ENCODE results near the gene GHRL. TPM values are rescaled to one million over a fixed set of nuclear protein-coding genes. Genes with fewer than 3 reads are reported as not detected.

The GHRL gene
- total and polyA plus RNA-seq, 2 of the 4 experiments (the other 2 are of a cell fraction), result 0.27 TPM; not detected in 1

DNA sequence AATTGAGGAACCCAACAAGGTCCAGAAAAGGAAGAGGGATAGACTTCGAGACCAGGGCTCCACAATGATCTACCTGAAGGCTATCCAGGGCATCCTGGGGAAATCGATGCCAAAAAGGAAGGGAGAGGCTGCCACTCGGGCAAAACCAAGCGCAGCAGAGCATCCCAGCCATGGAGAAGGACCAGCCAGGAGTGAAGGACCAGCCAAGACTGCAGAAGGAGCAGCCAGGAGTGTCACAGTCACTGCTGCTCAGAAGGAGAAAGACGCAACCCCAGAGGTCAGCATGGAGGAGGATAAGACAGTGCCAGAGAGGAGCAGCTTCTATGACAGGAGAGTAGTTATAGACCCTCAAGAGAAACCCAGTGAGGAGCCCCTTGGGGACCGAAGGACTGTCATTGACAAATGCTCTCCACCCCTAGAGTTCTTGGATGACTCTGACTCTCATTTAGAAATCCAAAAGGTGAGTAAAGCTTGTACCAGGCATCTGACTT lies 32.5 kb downstream of the GHRL start:
- no peak overlapping the region for H4K5ac ChIP-seq (ENCODE audit: low read depth, low read length)

More for the DNA sequence above, 32.5 kb downstream of the GHRL start:
- Histone ChIP-seq H3K14ac (replicated peaks; ENCODE audit: low read depth, low read length) (no peak overlapping the region), H2BK15ac (ENCODE audit: low read depth, low read length) (no peak overlapping the region), H3K4me1 (ENCODE audit: control insufficient read depth, insufficient read depth, low read length) (peaks cover 5% of the 10 kb centered on the region; the same call in 1 of the 2 replicates), H3K27me3 (ENCODE audit: control insufficient read depth, insufficient read depth, low read length) (no peaks in the 10 kb centered on the region), H4K20me1 (ENCODE audit: insufficient read depth, low read length) (peaks cover 13% of the 10 kb centered on the region), H3K36me3 (ENCODE audit: control insufficient read depth, insufficient read depth, low read length) (peaks cover 33% of the 10 kb centered on the region), H3K79me1 (ENCODE audit: low read depth in 1 of 2, low read length in 2 of 2) (peaks cover 20 to 60% of the 10 kb centered on the region in 2 experiments), H4K91ac (ENCODE audit: insufficient read depth, low read depth, low read length) (no peak overlapping the region), H2AK9ac (replicated peaks; ENCODE audit: low read depth, low read length, poor library complexity) (no peak overlapping the region), H2AK5ac (ENCODE audit: low read depth, low read length) (no peak overlapping the region), H2BK5ac (ENCODE audit: low read depth, low read length, poor library complexity, severe bottlenecking) (no peak overlapping the region), H3K4me3 (ENCODE audit: insufficient read depth, low read depth, low read length) (no peak overlapping the region), H2AFZ (replicated peaks; ENCODE audit: low read length, poor library complexity) (no peak overlapping the region), H3K56ac (ENCODE audit: extremely low read depth, insufficient read depth, low read length) (no peak overlapping the region), H3K9ac (ENCODE audit: low read depth, low read length) (no peak overlapping the region), H3K23ac (ENCODE audit: low read depth, low read length) (no peak overlapping the region), H3K9me1 (ENCODE audit: insufficient read depth, low read length) (peaks cover 6% of the 10 kb centered on the region), H2BK20ac (ENCODE audit: low read depth, low read length) (no peak overlapping the region), H3K4ac (ENCODE audit: low read depth, low read length) (no peak overlapping the region), H3K27ac (ENCODE audit: insufficient read depth, low read length) (no peak overlapping the region), H3K4me2 (ENCODE audit: low read depth, low read length) (no peak overlapping the region), H4K8ac (ENCODE audit: low read depth in 2 of 2, low read length in 2 of 2) (no peak overlapping the region), H3K9me3 (ENCODE audit: control insufficient read depth, insufficient read depth, low read length) (no peaks in the 10 kb centered on the region), H3K18ac (ENCODE audit: low read depth, low read length) (no peak overlapping the region), H2BK120ac (ENCODE audit: low read depth, low read length) (no peak overlapping the region)
- in situ Hi-C loops (cut with MboI; ENCODE audit: low sequenced_read_pairs) (no loop called here), dilution Hi-C loops (cut with HindIII; ENCODE audit: low sequenced_read_pairs, unreplicated experiment) (no loop called here), intact Hi-C loops (cut with micrococcal nuclease) (no loop called here)
- no peak for ATAC-seq (ENCODE audit: low read depth)
- no peak for DNase-seq
- WGBS, 2 experiments (ENCODE audit: extremely low coverage in 2 of 2, insufficient read length in 1 of 2), result 97% methylated on average over 3 of the region's 6 CpGs; no CpG with 5 or more reads in 1 of the 2 experiments
- BruUV-seq (replicated peaks), result no TSS peak
- ChIA-PET CTCF (no interaction called here), POLR2A (ENCODE audit: unreplicated experiment) (no interaction called here)
- TF ChIP-seq FOS (IDR thresholded peaks at IDR 0.05; ENCODE audit: low read depth, low read length) (no peak), POLR2A (IDR thresholded peaks at IDR 0.05; ENCODE audit: low read depth, low read length) (no peak), BHLHE40 (IDR thresholded peaks at IDR 0.05; ENCODE audit: low read depth, low read length) (no peak), NFE2L2 (IDR thresholded peaks at IDR 0.05; ENCODE audit: low read depth, low read length) (no peak), RFX5 (IDR thresholded peaks at IDR 0.05; ENCODE audit: low read depth, low read length) (no peak), MAZ (IDR thresholded peaks at IDR 0.05; ENCODE audit: borderline replicate concordance, low read depth, low read length) (no peak), SMC3 (IDR thresholded peaks at IDR 0.05; ENCODE audit: low read depth, low read length) (no peak), MXI1 (IDR thresholded peaks at IDR 0.05; ENCODE audit: borderline replicate concordance, low read depth, low read length) (no peak), CEBPB (IDR thresholded peaks at IDR 0.05; ENCODE audit: low read depth, low read length) (no peak), MAFK (IDR thresholded peaks at IDR 0.05; ENCODE audit: low read depth, low read length) (no peak)
- TF ChIP-seq, protein P1, sequence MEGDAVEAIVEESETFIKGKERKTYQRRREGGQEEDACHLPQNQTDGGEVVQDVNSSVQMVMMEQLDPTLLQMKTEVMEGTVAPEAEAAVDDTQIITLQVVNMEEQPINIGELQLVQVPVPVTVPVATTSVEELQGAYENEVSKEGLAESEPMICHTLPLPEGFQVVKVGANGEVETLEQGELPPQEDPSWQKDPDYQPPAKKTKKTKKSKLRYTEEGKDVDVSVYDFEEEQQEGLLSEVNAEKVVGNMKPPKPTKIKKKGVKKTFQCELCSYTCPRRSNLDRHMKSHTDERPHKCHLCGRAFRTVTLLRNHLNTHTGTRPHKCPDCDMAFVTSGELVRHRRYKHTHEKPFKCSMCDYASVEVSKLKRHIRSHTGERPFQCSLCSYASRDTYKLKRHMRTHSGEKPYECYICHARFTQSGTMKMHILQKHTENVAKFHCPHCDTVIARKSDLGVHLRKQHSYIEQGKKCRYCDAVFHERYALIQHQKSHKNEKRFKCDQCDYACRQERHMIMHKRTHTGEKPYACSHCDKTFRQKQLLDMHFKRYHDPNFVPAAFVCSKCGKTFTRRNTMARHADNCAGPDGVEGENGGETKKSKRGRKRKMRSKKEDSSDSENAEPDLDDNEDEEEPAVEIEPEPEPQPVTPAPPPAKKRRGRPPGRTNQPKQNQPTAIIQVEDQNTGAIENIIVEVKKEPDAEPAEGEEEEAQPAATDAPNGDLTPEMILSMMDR (conservative IDR thresholded peaks at IDR 0.05; ENCODE audit: low read depth, low read length), result no peak
- TF ChIP-seq, protein P2, sequence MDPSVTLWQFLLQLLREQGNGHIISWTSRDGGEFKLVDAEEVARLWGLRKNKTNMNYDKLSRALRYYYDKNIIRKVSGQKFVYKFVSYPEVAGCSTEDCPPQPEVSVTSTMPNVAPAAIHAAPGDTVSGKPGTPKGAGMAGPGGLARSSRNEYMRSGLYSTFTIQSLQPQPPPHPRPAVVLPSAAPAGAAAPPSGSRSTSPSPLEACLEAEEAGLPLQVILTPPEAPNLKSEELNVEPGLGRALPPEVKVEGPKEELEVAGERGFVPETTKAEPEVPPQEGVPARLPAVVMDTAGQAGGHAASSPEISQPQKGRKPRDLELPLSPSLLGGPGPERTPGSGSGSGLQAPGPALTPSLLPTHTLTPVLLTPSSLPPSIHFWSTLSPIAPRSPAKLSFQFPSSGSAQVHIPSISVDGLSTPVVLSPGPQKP (IDR thresholded peaks at IDR 0.05; ENCODE audit: borderline replicate concordance, low read depth, low read length), result no peak
- TF ChIP-seq, protein P3, sequence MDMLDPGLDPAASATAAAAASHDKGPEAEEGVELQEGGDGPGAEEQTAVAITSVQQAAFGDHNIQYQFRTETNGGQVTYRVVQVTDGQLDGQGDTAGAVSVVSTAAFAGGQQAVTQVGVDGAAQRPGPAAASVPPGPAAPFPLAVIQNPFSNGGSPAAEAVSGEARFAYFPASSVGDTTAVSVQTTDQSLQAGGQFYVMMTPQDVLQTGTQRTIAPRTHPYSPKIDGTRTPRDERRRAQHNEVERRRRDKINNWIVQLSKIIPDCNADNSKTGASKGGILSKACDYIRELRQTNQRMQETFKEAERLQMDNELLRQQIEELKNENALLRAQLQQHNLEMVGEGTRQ (IDR thresholded peaks at IDR 0.05; ENCODE audit: low read depth, low read length), result no peak

Data from IMR-90 (cell line).